NCI-H345 treated with DMSO at 0.1 percent for 48 hours (cell line): ENCODE results near the gene SLC18A2.
"Not testable (repeated sequence)": the region's sequence is repeated elsewhere in the genome, so short reads cannot be mapped to it uniquely, and the experiment has no call there.

ENCODE experiments used
- DNase-seq: peaks from one replicate; lab custom pipeline; 2025; ENCODE audit not compliant: unreplicated experiment; lab: John Stamatoyannopoulos, UW

The SLC18A2 gene

DNA sequence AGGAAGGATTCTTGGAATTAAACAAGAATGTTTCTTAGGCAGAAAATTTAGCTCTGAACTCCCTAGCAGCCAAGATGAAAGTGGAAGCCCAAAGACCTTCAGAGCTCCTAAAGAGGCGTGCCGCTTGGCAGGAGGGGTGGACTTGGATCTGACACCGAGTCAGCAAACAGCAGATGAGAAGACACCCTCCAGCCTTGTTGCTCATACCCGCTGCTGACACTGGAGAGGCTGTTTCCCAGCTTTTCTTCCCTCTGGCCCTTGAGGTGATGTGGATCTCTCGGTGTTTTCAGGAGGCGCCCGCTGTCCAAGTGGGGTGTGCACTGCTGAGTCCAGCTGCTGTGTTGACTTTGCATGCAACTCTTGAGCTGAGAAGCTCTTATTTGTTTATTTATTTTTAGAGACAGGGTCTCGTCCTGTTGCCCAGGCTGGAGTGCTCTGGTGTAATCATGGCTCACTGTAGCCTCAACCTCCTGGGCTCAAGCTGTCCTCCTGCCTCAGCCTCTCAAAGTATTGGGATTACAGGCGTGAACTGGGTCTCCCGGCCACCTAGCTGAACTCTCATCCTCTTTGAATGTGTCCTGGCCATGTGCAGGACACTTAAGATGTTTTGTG is 21.5 kb downstream of the SLC18A2 start:
- no peak for DNase-seq

DNA sequence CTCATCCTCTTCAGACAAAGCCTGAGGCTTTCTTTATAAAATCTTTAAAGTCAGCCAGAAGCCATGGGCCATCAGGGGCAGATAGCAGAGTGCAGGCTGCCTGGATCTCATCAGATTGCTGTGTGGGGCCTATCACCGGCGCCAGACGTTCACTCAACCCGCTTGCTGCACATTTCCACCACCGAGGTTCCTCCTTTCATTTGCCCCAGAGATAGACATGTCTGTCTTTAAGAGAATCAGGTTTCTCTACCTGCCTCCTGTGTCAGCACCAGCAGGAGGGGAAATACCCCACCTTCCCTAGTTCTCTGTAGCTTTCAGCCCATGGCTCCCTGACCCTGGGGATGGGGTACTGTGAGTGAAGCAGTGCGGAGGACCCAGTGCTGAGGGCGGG is 22.0 kb downstream of the SLC18A2 start:
- DNase-seq, result no peak

DNA sequence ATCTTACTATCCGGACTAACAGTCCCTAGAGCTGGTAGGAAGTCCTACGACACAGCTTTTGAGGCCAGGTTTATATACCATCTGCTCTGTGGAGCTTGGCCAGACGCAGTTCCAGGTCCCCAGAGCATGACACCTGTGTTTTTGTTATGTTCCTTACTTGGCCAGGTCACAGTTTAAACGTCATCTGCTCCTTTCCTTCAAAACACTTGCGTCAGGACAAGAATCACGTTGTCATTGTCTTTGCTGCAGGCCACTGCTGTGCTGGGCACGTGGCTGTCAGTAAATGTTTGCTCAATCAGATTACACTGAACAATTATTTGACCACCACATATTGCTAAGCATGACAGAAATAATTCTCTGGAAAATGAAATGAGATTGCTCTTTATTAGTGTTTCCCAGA is 23.9 kb downstream of the SLC18A2 start:
- DNase-seq, result peak; percentile 4

DNA sequence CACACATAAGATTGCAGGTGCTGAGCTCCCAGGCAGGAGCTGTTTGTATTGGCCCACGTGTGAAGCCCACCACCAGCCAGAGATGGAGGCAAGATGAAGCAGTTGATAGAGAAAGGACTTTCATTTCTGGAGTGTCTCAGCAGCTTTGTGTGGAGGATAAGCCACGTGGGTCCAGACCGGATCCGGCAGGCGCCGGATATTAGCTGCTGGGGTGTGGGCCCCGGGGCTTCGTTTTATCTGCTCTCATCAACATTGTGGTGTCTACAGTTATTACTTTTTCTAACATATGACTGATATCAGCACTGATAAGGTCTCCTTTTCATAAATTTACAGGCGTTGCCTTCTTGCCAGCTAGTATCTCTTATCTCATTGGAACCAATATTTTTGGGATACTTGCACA is 25.5 kb downstream of the SLC18A2 start:
- no peak for DNase-seq

DNA sequence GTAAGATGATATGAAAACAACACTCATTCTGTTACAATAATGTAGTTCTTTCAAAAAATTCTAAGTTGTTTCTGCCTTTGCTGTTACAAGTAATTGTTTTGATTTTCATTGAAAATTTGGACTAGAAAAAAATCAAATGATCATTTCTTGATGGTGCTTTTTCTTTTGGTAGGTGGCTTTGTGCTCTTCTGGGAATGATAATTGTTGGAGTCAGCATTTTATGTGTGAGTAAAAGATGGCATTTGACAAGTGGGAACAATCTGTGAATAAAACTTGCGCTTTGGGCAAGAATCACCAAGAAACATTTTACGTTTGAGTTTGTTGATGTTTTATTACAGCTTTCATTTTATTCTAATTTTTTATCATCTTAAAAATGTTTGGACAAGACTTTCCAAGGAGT is 25.9 kb downstream of the SLC18A2 start:
- no peak for DNase-seq

DNA sequence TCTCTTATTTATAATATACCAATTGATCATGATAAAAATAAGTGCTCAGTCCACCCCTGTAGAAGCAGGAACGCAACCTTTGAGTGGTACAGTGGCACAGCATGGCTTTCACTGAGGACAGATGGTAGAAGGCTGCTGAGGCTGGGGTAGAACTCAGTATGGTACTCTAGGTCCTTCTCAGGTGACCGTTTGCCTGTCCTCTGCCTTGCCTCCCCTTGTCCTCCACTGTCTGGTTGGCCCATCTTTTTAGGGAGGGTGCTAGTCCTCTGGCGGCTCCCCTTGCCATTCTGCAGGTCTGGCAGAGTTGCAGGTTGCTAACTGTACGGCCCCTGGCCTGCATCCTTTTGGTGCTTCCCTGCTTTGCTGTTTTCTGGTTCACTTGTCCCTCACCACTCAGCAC is 27.3 kb downstream of the SLC18A2 start:
- no peak for DNase-seq

DNA sequence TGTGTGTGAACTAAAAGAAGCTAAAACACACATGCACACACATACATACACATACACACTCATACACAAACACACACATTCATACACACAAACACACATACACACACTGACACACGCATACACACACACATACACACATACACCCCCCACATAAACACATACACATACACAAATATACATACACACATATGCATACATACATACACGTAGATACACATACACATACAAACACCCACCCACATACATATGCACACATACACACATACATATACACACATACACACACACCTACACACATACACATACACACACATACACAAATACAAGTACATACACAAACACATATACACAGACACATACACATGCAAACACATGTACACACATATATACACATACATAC is 28.0 kb downstream of the SLC18A2 start:
- no peak for DNase-seq

DNA sequence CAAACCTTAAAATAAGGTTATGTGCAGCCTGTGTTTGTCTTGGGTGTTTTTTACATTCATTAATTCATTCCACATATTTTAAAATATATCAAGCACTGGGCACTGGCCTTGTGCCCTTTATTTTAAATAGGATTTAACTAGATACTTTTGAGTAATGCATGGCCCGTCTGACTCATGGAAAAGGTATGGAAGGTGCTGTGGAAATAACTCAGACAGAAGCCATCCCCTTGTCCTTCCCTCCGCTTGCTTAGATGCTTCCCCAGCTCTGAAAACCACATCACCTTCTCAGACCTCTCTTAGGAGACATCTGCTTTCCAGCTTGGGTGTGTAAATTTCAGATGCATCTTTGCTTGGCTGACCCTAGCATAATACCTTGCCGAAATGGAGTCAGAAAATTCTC is 30.5 kb downstream of the SLC18A2 start:
- no peak for DNase-seq

DNA sequence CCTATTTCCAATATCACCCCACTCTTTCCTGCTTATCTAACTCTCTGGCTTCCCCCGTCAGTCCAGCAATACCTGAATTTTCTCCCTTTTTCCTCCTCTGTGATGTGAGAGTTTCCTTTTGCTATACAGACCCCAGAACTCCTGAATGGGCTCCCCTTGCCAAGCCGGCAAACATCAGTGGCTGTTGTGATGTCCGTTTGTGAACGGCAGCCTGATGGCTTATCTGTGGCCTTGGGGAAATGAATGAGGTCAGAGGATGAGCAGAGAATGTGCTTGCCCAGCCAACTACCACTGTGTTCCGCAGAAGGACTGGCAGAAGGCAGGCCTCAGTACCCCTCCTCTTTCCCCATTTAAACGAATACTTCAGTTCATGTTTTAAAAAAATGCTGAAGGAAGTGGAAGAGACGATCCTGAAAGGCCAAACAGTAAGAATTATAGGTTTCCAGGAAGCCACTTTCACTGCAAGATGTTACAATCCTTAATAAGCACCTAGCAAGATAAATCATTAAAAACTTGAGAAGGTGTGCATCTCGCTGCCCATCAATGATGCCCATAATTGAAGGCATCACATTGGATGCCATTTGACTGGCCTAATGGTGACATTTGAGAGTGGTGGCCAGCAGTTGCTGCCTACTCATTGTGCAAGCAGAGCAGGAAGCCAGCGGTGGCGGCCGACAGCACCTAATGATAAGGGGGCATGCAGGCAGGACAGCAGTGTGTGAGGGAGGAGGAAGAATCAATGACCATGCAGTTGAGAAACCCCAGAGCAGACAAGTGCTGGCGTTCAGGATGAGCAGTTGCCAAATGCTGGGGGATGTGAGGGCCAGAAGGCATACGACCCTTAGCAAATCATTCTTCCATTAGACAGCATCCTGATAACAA is 31.5 kb downstream of the SLC18A2 start:
- no peak for DNase-seq

DNA sequence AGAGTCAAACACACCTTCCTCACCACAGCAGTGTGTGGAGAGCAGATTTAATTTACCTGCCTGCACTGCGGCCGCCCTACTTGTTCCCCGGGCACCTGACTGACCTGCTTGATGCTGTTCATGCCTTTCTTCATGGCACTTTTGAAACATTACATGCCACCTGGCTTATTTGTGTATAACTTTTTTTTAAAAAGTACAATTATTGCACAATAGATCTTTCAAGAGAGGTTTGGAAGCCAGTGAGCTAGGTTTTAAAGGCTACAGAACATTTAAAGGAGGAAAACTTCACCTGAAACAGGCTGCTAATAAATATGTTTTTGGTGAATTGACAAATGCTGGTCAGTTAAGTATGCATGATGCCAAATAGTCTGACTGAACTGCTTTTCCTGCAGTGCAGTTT is 33.1 kb downstream of the SLC18A2 start:
- DNase-seq, result no peak

DNA sequence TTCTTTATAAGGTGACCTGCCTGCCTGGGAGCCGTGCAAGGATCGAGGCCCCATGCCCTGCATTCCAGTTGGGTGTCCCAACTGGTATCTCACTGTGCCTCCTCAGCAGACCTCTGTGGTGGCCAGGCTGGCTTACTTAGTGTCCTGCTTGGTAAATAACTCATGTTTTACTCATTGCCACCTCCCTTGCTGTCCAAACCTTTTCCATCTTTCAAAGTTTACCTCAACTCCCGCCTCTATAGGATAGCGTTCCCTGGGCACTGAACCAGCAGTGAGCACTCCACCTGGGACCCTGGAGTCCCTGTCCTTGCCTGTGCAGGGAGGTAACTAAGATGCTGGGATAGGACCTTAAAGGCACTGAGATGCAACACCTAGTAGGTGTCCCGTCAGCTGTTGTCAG is 33.6 kb downstream of the SLC18A2 start:
- DNase-seq, result no peak

DNA sequence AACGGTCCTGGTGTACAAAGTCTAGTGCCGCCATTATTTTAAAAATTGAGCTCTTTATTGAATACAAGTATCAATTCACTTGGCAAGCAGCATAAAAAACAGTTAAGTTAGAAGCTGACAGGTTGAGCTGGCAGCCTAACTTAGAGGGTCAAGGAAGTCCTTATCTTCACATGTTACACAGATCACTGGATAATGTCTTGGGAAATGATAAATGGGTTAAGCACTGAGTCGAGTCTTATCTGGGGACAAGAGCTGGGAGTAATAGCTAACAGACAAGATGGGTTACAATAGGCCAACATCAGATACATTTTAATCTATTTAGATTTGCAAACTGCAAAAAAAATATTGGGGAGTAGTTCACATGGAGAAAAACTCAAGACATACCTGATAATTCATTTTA is 34.2 kb downstream of the SLC18A2 start:
- DNase-seq, result no peak

DNA sequence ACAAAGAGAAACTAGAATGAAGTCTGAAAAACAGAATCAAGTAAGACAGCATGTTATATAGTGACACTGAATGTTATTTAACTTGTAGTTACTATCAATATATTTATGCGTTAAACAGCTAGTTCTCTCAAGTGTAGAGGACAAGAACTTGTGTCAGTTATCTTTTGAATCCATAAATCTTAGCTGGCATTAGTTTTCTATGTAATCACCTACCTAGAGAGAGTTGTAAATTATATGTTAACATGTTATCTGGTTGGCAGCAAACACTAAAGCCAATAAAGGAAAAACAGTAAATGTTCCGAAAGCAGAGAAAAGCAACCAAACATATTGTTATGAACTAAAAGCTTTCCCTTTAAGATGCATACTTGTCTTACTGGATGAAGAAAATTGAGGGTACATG is 36.8 kb downstream of the SLC18A2 start:
- no peak for DNase-seq

DNA sequence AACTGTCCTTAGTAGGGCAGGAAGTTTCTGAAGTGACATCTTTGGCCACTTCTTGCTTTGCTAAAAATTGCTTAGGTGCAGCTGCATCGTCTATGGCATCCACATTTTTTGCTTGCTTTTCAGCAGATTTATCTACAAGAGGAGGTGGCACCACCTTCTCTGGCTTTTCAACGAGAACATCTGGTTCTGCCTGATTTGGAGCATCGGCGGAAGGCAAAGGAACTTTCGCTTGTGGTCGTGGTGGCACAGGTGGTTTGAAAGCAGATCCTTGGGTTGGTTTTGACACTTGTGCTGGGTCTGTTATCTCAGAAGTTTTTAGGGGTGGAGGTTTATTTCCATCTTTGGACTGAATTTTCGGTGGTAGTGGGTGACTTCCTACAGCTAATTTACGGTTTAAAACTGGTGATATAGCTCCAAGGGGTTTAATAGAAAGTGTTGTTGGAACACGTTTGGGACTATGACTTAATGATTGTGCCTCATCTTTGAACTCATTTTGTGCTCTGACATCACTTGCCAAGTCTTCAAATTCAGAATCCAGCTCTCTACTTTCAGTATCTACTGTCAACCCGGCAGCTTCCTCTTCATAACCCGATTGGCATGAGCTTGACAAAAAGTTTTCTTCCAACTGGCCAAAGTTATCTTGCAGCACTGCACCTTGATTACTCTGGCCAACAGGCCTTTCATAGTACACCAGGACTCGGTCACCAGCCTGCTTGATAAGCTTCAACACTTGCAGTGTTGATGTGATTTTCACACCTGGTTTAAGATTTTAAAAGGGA is 44.0 kb downstream of the SLC18A2 start:
- DNase-seq, result no peak

DNA sequence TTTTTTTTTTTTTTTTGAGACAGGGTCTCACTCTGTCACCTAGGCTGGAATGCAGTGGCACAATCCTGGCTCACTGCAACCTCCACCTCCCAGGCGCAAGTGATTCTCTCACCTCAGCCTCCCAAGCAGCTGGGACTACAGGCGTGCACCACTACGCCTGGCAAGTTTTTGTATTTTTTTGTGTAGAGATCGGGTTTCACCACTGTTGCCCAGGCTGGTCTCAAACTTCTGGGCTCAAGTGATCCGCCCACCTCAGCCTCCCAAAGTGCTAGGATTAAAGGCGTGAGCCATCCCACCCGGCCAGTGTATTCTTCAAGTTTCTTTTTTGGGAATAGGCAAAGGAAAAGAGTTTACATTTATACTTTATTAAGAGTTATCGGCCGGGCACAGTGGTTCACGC is 50.0 kb downstream of the SLC18A2 start:
- DNase-seq, result not testable (repeated sequence)

DNA sequence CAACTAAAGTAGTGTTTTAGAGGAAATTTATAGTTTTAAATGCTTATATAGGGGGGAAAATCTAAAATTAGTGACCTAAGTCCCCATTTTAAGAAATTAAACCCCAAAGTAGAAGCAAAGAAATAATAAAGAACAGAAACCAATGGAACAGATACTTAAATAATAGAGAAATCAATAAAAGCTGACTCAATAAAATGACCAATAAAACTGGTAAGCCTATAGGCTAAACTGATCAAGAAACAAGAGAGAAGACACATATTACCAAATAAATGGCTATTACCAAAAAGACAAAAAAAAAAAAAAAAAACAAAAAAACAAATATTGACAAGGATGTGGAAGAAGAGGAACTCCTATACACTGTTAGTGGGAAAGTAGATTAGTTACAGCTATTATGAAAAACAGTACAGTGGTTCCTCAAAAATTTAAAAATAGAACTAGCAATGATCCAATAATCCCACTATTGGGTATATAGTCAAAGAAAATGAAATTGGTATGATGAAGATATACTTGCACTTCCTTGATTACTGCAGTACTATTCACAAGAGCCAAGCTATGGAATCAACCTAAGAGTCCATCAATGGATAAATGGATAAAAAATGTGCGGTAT is 53.2 kb downstream of the SLC18A2 start:
- DNase-seq, result no peak

DNA sequence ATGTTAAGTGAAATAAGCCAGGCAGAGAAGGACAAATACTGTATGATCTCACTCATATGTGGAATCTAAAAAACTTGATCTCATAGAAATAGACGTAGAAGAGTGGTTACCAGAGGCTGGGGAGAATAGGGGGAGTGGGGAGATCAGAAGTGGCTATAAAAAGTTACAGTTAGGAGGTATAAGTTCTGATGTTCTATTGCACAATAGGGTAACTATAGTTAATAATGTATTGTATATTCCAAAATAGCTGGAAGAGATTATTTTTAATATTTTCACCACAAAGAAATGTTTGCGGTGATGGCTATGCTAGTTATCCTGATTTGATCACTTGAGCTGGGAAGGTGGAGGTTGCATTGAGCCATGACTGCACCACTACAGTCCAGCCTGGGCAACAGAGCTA is 53.8 kb downstream of the SLC18A2 start:
- DNase-seq, result no peak

DNA sequence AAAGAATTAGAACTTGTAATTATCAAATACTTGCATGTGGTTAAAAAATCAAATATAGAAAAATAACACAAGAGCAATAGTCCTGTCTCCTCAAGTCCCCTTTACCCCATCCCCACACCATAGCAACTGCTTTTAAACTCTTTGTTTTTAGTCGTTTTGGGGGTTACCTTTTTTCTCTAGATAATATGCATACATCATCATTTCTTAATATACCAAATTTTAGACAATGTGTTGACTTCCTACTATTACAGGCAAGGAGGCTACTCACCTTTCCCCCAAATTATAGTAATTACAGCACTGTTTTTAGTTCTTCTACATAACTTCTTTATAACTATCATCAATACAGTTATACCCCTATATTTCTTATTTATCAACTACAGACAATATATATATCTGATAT is 57.3 kb downstream of the SLC18A2 start:
- no peak for DNase-seq

DNA sequence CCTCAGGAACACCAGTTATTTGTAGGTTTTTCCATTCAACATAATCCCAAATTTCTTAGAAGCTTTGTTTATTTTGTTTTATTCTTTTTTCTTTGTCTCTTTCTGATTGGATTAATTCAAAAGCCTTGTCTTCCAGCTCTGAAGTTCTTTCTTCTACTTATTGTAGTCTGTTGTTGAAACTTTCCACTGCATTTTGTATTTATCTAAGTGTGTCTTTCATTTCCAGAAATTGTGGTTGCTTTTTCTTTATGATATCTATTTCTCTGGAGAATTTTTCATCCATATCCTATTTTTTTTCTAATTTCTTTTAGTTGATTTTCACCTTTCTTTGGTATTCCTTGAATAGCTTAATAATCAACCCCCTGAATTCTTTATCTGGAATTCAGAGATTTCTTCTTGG is 58.5 kb downstream of the SLC18A2 start:
- DNase-seq, result no peak

DNA sequence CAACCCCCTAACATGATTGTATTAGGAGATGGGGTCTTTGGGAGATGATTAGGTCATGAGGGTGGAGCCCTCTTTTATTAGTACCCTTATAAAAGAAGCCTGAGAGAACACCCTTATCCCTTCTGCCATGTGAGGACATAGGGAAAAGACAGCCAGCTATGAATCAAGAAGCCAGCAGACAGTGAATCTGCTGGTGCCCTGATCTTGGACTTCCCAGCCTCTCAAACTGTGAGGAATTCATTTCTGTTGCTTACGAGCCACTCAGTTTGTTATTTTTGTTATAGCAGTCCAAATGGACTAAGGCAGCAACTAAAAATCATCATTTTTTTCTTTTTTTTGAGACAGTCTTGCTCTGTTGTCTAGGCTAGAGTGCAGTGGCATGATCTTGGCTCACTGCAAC is 59.8 kb downstream of the SLC18A2 start:
- no peak for DNase-seq

DNA sequence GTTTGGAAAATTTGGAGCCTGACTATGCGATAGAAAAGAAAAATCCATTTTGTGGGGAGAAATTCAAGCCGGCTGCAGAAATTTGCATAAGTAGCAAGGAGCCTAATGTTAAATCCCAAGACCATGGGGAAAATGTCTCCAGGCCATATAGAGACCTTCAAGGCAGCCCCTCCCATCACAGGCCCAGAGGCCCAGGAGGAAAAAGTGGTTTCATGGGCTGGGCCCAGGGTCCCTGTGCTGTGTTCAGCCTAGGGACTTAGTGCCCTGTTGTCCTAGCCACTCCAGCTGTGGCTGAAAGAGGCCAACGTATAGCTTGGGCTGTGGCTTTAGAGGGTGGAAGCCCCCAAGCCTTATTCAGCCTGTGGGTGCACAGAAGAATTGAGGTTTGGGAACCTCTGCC is 62.5 kb downstream of the SLC18A2 start:
- DNase-seq, result not testable (repeated sequence)

DNA sequence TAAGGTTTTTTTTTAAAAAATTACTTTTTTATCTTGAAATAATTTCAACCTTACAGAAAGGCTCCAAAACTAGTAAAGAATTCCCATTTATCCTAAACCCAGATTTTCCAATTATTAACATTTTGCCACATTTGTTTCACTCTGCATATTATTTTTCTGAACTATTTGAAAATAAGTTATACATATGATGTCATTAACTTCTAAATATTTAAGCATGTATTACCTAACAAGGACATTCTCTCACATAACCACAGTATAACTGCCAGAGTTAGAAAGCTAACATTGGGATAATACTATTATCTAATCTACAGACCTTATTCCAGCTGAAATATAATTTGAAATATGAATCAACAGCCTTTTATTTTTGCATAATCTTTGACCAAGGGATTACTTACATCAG is 65.8 kb downstream of the SLC18A2 start:
- no peak for DNase-seq
